GM21737 (cell line): ENCODE results near the gene ALDH1L2.
A peak's percentile ranks its signal among the peaks of the same experiment; 100 is the strongest.
"Not testable (repeated sequence)": the region's sequence is repeated elsewhere in the genome, so short reads cannot be mapped to it uniquely, and the experiment has no call there.

ENCODE experiments used
- ATAC-seq: cut with Tn5 transposase; IDR thresholded peaks from one replicate; pipeline ENCODE4 v1.9.1; 2021; ENCODE audit warnings: mild to moderate bottlenecking, moderate library complexity; ENCODE audit not compliant: unreplicated experiment

ALDH1L2 gene

GRCh38 chr12:105084251-105085250, at the start of gene ALDH1L2:
TSS of gene ALDH1L2 (minus strand) at chr12:105084458. CDS start at chr12:105084436, 22 bp downstream.
- peak; percentile 77 for ATAC-seq

- ATAC-seq: no peak
These were observed 36.3 kb upstream of the ALDH1L2 start for GRCh38 chr12:105120551-105120950.

- ATAC-seq: no peak
These were observed 32.7 kb upstream of the ALDH1L2 start for GRCh38 chr12:105116969-105117368.

- ATAC-seq: no peak
These were observed 28.8 kb upstream of the ALDH1L2 start for GRCh38 chr12:105113094-105113493.

GRCh38 chr12:105110851-105111250, 26.6 kb upstream of the ALDH1L2 start:
- ATAC-seq: no peak

- peak; percentile 29 for ATAC-seq
These were observed 25.4 kb upstream of the ALDH1L2 start for GRCh38 chr12:105109465-105110212.

GRCh38 chr12:105107494-105108371, 23.5 kb upstream of the ALDH1L2 start, which contains the start of gene WASHC4:
TSS of gene WASHC4 (plus strand) at chr12:105107731. CDS start at chr12:105107801, 70 bp downstream.
- peak; percentile 89 for ATAC-seq

- peak; percentile 9 for ATAC-seq
These were observed 22.9 kb upstream of the ALDH1L2 start for GRCh38 chr12:105107171-105107493.

GRCh38 chr12:105106621-105107020, 22.4 kb upstream of the ALDH1L2 start:
- ATAC-seq: no peak

- ATAC-seq: no peak
These were observed 20.5 kb upstream of the ALDH1L2 start for GRCh38 chr12:105104762-105105161.

GRCh38 chr12:105102673-105103072, 18.4 kb upstream of the ALDH1L2 start:
- ATAC-seq: no peak

- ATAC-seq: no peak
These were observed 16.7 kb upstream of the ALDH1L2 start for GRCh38 chr12:105100998-105101397.

- no peak for ATAC-seq
These were observed 16.1 kb upstream of the ALDH1L2 start for GRCh38 chr12:105100207-105100985.

- no peak for ATAC-seq
These were observed 15.1 kb upstream of the ALDH1L2 start for GRCh38 chr12:105099356-105099755.

GRCh38 chr12:105095338-105095737, 11.1 kb upstream of the ALDH1L2 start:
- not testable (repeated sequence) for ATAC-seq

- no peak for ATAC-seq
These were observed 8.1 kb upstream of the ALDH1L2 start for GRCh38 chr12:105092336-105092735.

- ATAC-seq: no peak
These were observed 7.4 kb upstream of the ALDH1L2 start for GRCh38 chr12:105091476-105092206.

- ATAC-seq: no peak
These were observed 6.1 kb upstream of the ALDH1L2 start for GRCh38 chr12:105090361-105090760.

- no peak for ATAC-seq
These were observed 5.6 kb upstream of the ALDH1L2 start for GRCh38 chr12:105089817-105090216.
